Measurements from ENCODE around the gene PNCK.

The PNCK gene

GRCh38 chrX:153640736-153641575, 32.7 kb downstream of the PNCK start:
- no peak for DNase-seq

DNA sequence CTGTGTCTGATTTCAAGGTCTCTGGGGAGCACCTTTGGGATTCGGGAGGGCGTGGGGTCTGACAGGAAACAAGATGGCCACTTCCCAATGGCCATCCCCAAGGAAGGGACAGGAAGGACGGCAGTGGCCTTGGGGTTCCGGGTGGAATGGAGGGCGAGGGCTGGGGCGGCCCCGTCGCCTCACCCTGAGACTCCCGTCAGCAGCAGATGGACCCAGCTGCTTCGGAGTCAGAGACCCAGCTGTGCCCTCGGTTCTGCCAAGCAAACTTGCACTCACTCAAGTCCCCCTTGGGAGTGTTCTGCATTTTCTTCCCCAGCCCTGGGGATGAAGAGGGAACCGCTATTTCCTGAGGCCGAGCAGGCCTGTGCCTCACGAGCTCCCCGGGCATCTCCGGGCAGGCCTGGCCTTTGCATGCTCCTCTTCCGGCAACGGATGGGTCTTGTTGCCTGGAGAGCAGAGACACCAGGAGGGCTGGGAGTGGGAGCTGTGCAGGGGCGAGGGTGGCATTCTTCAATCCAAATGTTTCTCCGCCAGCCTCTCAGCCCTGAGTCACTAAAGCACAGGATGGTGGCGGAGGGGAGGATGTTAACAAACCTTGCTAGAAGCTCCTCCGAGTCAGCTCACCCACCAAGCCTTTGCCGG, 33.4 kb downstream of the PNCK start:
- DNase-seq: no peak

- no peak for DNase-seq
Observed at GRCh38 chrX:153639177-153640044, 34.2 kb downstream of the PNCK start.

- DNase-seq: no peak
Observed at GRCh38 chrX:153638436-153639176, 35.0 kb downstream of the PNCK start.

GRCh38 chrX:153638041-153638371, 35.6 kb downstream of the PNCK start:
- no peak for DNase-seq

GRCh38 chrX:153637121-153638040, 36.2 kb downstream of the PNCK start:
- no peak for DNase-seq

DNA sequence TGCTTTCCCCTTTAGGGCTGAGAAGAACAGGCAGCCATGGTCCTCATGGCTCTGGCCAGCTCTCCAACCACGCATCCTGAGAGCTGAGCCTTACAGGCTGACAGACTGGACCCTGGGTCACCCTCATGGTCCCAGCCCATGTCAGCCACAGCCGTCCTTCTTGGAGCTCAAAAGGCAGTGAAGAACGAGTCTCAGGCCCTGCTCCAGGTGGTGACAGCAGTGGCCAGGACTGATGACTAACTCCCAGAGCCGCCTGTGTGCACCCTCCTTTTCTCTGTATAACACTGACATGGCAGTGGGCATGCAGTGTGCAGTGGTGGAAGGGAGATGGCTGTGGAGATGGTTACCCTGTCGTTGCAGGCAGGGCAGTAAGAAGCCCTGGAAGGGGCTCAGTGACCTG, 36.9 kb downstream of the PNCK start:
- DNase-seq: no peak

DNA sequence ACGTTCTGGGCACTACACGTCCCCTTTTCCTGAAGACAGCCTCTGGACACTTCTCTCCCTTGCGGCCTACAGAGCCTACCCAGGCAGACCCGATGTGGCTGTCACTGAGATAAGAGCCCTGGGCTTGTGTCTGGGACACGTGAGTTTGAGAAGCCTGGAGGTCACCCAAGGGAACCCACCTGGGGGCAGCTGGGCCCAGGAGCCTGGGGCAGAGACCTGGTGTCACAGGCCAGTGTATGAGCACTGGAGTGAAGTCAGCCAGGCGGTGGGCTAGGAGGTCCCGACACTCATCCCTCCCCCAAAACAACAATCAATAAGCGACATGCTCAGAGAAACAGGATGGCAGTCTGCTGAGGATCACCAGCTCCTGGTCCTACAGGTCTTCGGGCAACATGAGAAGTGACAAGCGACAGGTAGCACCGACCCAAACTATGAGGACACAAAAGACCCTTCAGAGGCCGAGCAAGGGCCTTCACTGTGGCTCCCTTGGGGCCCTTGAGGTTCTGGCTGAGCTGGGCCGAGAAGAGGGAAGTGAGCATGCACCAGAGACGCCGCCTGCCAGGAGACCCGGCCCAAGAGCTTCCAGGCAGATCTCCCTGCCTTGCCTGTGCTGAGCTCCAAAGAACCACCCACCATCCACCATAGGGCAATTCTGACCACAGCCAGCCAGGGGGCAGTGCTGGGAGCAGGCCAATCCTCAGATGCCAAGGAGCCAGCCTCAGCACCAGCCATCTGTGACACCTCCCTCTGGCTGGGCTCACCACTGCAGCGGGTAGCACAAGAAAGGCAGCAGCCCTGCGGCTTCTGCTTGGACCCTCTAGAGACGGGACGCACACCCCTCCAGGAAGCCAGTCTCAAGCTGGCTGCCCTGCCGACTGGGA, 37.6 kb downstream of the PNCK start:
- no peak for DNase-seq

GRCh38 chrX:153635388-153635787, 38.2 kb downstream of the PNCK start:
- no peak for DNase-seq

- DNase-seq: no peak
Observed at GRCh38 chrX:153634832-153635231, 38.8 kb downstream of the PNCK start.

GRCh38 chrX:153634236-153634635, 39.4 kb downstream of the PNCK start:
- no peak for DNase-seq

GRCh38 chrX:153633607-153634180, 39.9 kb downstream of the PNCK start:
- DNase-seq: no peak

DNA sequence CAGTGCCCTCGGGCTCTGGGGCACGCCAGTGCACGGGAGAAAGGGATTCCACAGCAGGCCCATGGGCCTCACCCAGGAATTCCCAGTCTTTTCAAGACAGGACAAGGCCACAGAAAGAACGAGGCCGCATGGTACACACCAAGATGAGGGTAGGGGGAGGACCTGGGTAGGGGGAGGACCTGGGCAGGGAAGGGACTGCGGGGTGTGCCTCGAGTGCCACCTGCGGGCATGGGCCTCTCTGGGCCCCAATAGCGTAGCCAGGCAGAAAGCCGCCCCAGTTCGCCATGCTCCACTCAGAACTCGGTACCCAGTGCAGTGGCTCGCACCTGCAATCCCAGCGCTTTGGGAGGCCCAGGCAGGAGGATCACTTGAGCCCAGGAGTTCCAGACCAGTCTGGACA, 40.6 kb downstream of the PNCK start:
- DNase-seq: no peak

GRCh38 chrX:153632595-153632946, 41.0 kb downstream of the PNCK start:
- DNase-seq: no peak

DNA sequence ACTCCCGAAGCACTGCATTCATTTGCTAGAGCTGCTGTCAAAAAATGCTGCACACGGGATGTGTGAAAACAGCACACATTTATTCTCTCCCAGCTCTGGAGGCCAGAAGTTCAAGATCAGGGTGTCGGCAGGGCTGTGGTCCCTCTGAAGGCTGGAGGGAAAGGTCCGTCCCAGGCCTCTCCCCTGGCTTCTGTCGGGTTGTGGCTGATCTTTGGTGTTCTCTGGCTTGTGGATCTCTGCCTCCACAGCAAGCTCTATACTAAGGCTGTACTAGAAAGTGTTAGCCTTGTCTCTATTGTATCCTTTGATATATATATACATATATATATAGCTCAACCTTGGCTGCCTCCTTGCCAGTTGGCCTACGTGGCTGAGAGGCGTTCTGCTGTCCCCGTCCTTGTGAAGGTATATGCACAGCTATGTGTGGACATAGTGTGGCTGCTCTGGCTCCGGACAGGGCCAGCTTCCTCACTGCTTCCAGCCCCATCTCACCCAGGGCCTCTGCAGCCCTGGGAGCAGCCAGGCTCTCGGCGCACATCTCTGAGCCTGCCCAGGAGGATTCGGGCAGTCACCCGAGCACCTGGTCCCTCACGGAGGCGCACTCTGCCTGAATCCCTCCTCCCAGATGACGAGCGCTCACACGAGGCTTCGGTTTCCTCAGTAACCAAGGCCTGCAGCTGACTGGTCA, 41.6 kb downstream of the PNCK start:
- DNase-seq: no peak

DNA sequence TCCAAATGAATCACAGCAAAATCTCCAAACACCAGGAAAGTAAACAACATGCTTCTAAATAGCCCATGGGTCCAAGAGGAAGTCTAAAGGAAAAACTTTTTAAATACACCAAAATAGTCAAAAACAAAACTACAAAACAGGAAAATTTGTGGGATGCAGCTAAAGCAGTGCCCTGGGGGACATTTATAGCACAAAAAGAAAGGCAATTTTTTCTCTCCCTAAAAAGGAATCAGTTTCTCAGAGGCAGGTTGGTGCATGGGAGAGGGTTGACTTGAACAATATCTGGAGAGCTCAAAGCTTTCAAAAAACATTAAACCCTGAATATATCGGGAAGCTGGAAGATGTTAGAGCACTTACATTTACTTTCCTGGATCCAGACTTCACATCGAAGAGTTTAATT, 42.3 kb downstream of the PNCK start:
- DNase-seq: no peak

DNA sequence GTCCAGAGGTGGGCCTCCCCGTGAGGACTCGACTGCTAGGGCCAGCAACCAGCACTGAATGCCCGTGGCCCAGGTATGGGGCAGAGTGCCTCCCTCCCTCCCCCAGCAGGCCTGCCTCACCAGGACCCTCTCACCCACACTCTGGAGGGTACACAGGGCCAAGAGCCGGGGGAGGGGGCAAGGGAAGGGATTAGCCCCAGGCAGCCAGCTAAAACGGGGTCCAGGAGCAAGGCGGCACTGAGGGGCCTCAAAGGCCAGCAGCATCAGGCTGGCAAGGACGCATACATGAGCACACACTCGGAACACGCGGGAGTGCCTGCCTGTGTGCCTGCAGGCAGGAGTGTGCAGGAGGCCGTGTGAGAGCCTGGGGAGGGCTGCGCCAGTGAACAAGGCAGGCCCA, 44.9 kb downstream of the PNCK start:
- DNase-seq: no peak

DNA sequence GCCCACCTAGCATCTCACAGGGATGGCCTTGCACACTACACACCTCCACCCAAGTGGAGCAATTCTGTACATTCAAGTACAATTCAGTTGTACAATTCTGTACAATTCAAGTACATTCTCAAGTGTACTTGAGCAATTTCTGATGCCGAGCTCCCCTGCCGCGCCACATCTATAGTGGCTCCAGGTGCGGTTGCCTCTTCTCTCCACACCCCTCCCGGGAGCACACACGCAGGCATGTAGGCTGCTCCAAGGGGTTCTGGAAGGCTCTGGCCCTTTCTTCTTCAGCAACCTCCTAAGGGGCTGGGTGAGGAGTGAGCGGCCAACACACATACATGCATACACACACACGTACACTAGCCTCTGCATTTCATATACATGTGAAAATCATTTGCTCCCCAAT, 45.5 kb downstream of the PNCK start:
- peak; percentile 38 for DNase-seq

GRCh38 chrX:153627675-153628111, 45.9 kb downstream of the PNCK start:
- DNase-seq: no peak
